Common myeloid progenitor, CD34-positive (primary cell): ENCODE results near the gene CHIT1.
A peak's percentile ranks its signal among the peaks of the same experiment; 100 is the strongest.

Experiments used
- CTCF ChIA-PET: fragments of 350-600 bp; sonication (Branson Sonifier 250); formaldehyde crosslinking; loops from one replicate; lab custom pipeline; 2021; ENCODE audit warnings: antibody characterized with exemption; lab: Charles Lee
- POLR2A ChIA-PET: fragments of 350-600 bp; sonication (Branson Sonifier 250); formaldehyde crosslinking; loops from one replicate; lab custom pipeline; 2021; ENCODE audit warnings: antibody characterized with exemption; lab: Charles Lee
- DNase-seq, 3 donors: peaks; one replicate each; pipeline versions ENCODE4 v3.0.0 to v3.0.0-alpha.2; 2013
- H3K27ac ChIP-seq, 2 experiments: 1 replicate in 1 of 2; 2 replicates in 1 of 2; pipeline ENCODE4 v1.7.0; 2013; ENCODE audit warnings: inconsistent platforms in 2 of 2, low read length in 2 of 2, mild to moderate bottlenecking in 2 of 2, low read depth in 1 of 2, moderate library complexity in 1 of 2; ENCODE audit not compliant: severe bottlenecking in 2 of 2, insufficient read depth in 1 of 2, poor library complexity in 1 of 2
- H3K27me3 ChIP-seq, 5 experiments: replicated peaks in 2 of 5; 1 replicate in 3 of 5; 2 replicates in 2 of 5; pipeline versions ENCODE4 v1.6.1 to v1.7.0; 2013; ENCODE audit warnings: low read length in 4 of 5, mild to moderate bottlenecking in 2 of 5, moderate library complexity in 2 of 5, inconsistent platforms in 1 of 5; ENCODE audit not compliant: insufficient read depth in 5 of 5, control insufficient read depth in 4 of 5
- H3K36me3 ChIP-seq, 4 experiments: 1 replicate in 2 of 4; 2 replicates in 2 of 4; pipeline versions ENCODE4 v1.6.1 to v1.7.0; 2013; ENCODE audit warnings: low read length in 3 of 4, control low read depth in 1 of 4, mild to moderate bottlenecking in 1 of 4; ENCODE audit not compliant: control insufficient read depth in 4 of 4, insufficient read depth in 4 of 4
- H3K4me1 ChIP-seq, 4 experiments: 1 replicate in 3 of 4; 2 replicates in 1 of 4; pipeline versions ENCODE4 v1.6.1 to v1.7.1; 2013; ENCODE audit warnings: low read length in 3 of 4, mild to moderate bottlenecking in 3 of 4, control low read depth in 1 of 4, inconsistent platforms in 1 of 4, moderate library complexity in 1 of 4; ENCODE audit not compliant: control insufficient read depth in 4 of 4, insufficient read depth in 4 of 4; ENCODE audit errors: control extremely low read depth in 1 of 4
- H3K4me3 ChIP-seq, 7 experiments: 1 replicate in 4 of 7; 2 replicates in 3 of 7; pipeline versions ENCODE4 v1.5.1 to v1.7.0; 2013; ENCODE audit warnings: mild to moderate bottlenecking in 7 of 7, low read length in 6 of 7, moderate library complexity in 6 of 7, inconsistent platforms in 2 of 7, low read depth in 2 of 7, control low read depth in 1 of 7; ENCODE audit not compliant: insufficient read depth in 4 of 7, control insufficient read depth in 1 of 7; ENCODE audit errors: extremely low read depth in 1 of 7
- H3K9me3 ChIP-seq, 5 experiments: 1 replicate in 4 of 5; 2 replicates in 1 of 5; pipeline versions ENCODE4 v1.6.1 to v1.7.1; 2013; ENCODE audit warnings: low read length in 4 of 5, mild to moderate bottlenecking in 2 of 5, inconsistent platforms in 1 of 5, low read depth in 1 of 5, moderate library complexity in 1 of 5; ENCODE audit not compliant: control insufficient read depth in 4 of 5, insufficient read depth in 2 of 5; ENCODE audit errors: control extremely low read depth in 1 of 5
- WGBS: methylation state at CpG from one replicate; pipeline ENCODE4 v1.1.5; 2013; ENCODE audit not compliant: insufficient coverage; 5-methylcytosine and 5-hydroxymethylcytosine counted together

CHIT1 gene

GRCh38 chr1:203199002-203199401 lies 30.5 kb downstream of the CHIT1 start:
- Histone ChIP-seq H3K4me1 (peaks cover 0 to 13% (median 0%) of the 10 kb centered on the region in 4 experiments), H3K36me3 (no peaks in the 10 kb centered on the region), H3K9me3 (no peaks in the 10 kb centered on the region), H3K27ac (no peak overlapping the region), H3K27me3 (peaks cover 0 to 4% (median 2%) of the 10 kb centered on the region in 5 experiments), H3K4me3 (no peak overlapping the region)
- POLR2A ChIA-PET: no interaction called here
- no peak for DNase-seq
- CTCF ChIA-PET: interaction anchor here (0.9 to 6.3 kb wide), 4 partner anchors 17 to 122 kb away, joined by 3 to 42 read pairs (median 5); no protein-coding TSS in a partner anchor
- WGBS: 97% methylated on average over 3 of the region's 3 CpGs

DNA sequence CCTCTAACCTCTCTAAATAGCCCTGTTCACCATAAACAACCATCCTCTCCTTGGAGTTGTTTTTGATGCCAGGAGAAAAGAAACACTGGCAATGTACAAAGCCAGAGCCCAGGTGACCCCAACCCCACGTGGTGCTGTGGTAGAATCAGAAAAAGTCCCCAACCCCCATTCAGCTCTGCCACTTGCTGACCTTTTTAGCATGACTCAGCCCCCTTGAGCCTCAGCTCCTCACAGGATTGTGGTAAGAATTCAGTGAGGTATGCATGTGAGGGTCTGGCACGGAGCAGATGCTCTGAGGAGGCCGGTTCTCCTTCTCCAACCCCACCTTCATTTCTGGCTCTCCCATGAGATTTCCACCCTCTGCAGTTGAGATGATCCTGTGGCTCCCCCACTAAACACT lies 31.8 kb downstream of the CHIT1 start:
- DNase-seq: peak in 2 of 3 donors; percentile 68 to 71
- Histone ChIP-seq H3K4me3 (no peak overlapping the region), H3K27ac (no peak overlapping the region), H3K9me3 (no peaks in the 10 kb centered on the region), H3K4me1 (peaks cover 0 to 8% (median 0%) of the 10 kb centered on the region in 4 experiments), H3K36me3 (no peaks in the 10 kb centered on the region), H3K27me3 (peaks cover 0 to 4% (median 0%) of the 10 kb centered on the region in 5 experiments)
- ChIA-PET POLR2A (interaction anchor here (0.9 kb wide), 1 partner anchor 60 kb away, joined by 3 read pairs; no protein-coding TSS in a partner anchor), CTCF (interaction anchor here (1.0 kb wide), 1 partner anchor 9 kb away, joined by 5 read pairs; no protein-coding TSS in a partner anchor)
- WGBS: 53% methylated on average over 3 of the region's 3 CpGs

DNA sequence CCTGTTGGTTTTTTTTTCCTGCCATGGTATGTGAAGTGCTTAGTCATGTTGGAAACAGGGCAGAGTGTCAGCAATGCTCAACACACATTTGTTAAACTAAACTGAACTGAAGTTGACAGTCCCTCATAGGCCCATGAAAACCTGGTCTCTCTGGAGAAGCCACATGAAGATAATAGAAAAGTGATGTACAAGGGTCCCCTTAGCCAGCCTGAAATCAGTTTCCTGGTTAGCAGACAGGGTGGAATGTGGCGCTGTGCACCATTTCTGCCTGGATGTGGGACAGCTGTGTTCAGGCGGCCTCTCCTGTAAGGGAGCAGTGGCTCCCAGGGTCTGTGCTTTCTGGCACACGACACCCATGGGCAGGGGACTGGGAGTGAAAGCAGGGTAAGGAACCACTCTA lies 33.1 kb downstream of the CHIT1 start:
- Histone ChIP-seq H3K9me3 (no peaks in the 10 kb centered on the region), H3K27ac (no peak overlapping the region), H3K4me1 (peaks cover 0 to 6% (median 0%) of the 10 kb centered on the region in 4 experiments), H3K36me3 (no peaks in the 10 kb centered on the region), H3K4me3 (no peak overlapping the region), H3K27me3 (peaks cover 0 to 2% (median 0%) of the 10 kb centered on the region in 5 experiments)
- WGBS: 100% methylated on average over 3 of the region's 3 CpGs
- CTCF ChIA-PET: interaction anchor here (1.0 to 1.5 kb wide), 3 partner anchors 19 to 156 kb away, joined by 4 read pairs; no protein-coding TSS in a partner anchor
- POLR2A ChIA-PET: no interaction called here
- DNase-seq: no peak

GRCh38 chr1:203190949-203191348 lies 38.5 kb downstream of the CHIT1 start:
- H3K27me3 ChIP-seq: peaks cover 0 to 2% (median 0%) of the 10 kb centered on the region in 5 experiments
- POLR2A ChIA-PET: no interaction called here
- no peaks in the 10 kb centered on the region for H3K9me3 ChIP-seq
- no peak overlapping the region for H3K27ac ChIP-seq
- H3K36me3 ChIP-seq: no peaks in the 10 kb centered on the region
- WGBS: 100% methylated on average over 1 of the region's 2 CpGs
- CTCF ChIA-PET: no interaction called here
- peaks cover 0 to 14% (median 8%) of the 10 kb centered on the region in 4 experiments for H3K4me1 ChIP-seq
- H3K4me3 ChIP-seq: no peak overlapping the region
- no peak for DNase-seq

DNA sequence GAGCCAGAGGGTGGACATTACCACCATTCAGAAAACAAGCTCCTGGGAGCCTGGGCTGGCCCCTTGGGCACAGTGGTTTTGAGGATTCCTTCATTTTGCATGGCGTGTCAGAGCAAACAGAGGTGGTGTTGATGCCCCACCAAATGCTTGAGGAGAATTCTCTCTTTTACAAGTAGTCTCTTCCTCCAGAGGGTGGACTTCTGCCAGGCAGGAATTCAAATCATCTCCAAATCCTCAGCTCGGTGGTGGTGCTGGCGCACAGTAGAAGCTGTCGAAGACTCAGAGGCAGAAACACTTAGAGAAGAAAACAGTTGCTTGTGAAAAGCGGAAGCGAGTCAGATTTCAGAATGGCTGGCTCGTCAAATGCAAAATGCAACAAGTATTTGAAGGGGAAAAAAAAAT lies 39.5 kb downstream of the CHIT1 start:
- Histone ChIP-seq H3K4me3 (no peak overlapping the region), H3K36me3 (no peaks in the 10 kb centered on the region), H3K4me1 (peaks cover 0 to 14% (median 9%) of the 10 kb centered on the region in 4 experiments), H3K27me3 (peaks cover 0 to 2% (median 0%) of the 10 kb centered on the region in 5 experiments), H3K9me3 (no peaks in the 10 kb centered on the region), H3K27ac (no peak overlapping the region)
- DNase-seq: no peak
- CTCF ChIA-PET: no interaction called here
- whole genome bisulfite sequencing: 78% methylated on average over 7 of the region's 7 CpGs
- POLR2A ChIA-PET: no interaction called here

- peaks cover 0 to 2% (median 0%) of the 10 kb centered on the region in 5 experiments for H3K27me3 ChIP-seq
- H3K9me3 ChIP-seq: no peaks in the 10 kb centered on the region
- DNase-seq: no peak
- POLR2A ChIA-PET: no interaction called here
- CTCF ChIA-PET: interaction anchor here (4.1 kb wide), 1 partner anchor 17 kb away, joined by 25 read pairs; no protein-coding TSS in a partner anchor
- H3K4me1 ChIP-seq: peaks cover 0 to 14% (median 9%) of the 10 kb centered on the region in 4 experiments
- H3K4me3 ChIP-seq: no peak overlapping the region
- whole genome bisulfite sequencing: 100% methylated on average over 2 of the region's 4 CpGs
- H3K36me3 ChIP-seq: no peaks in the 10 kb centered on the region
- no peak overlapping the region for H3K27ac ChIP-seq
Observed at GRCh38 chr1:203188686-203189232, 40.7 kb downstream of the CHIT1 start.

DNA sequence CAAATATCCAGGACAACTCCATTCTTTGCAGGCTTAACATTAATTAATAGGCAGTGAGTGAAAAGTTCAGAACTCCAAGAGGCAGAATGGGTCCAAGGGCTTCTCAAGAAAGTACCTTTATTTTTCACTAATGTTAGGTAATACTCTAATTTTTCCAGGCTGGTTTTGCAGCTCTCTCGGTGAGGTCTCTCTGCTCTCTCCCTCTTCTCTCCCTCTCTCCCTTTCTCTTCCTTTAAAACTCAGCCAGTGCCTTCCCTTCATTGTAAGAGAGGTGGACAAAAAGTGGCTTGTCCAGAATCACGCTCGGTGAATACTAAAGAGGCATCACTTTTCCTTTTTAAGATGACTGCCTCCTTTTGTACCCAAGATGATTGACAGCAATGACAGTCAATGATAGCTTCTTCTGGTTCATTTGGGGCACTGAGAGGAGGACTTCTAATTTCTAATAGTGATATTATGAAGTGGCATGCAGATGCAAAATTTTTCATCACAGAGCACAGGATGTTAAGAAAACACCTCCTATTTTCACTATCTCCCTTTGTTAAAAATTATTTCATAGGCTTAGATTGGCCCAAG lies 41.7 kb downstream of the CHIT1 start:
- ChIA-PET CTCF (interaction anchor here (1.4 to 4.1 kb wide), 2 partner anchors 16 to 29 kb away, joined by 5 to 25 read pairs; no protein-coding TSS in a partner anchor), POLR2A (interaction anchor here (0.8 kb wide), 1 partner anchor 9 kb away, joined by 3 read pairs; no protein-coding TSS in a partner anchor)
- Histone ChIP-seq H3K27me3 (peaks cover 0 to 2% (median 0%) of the 10 kb centered on the region in 5 experiments), H3K9me3 (no peaks in the 10 kb centered on the region), H3K4me3 (no peak overlapping the region), H3K27ac (no peak overlapping the region), H3K36me3 (no peaks in the 10 kb centered on the region), H3K4me1 (peaks cover 0 to 14% (median 9%) of the 10 kb centered on the region in 4 experiments)
- no peak for DNase-seq
- WGBS: 100% methylated on average over 2 of the region's 3 CpGs
